K562 (cell line): ENCODE results near the gene CHAF1A. TPM values are rescaled to one million over a fixed set of nuclear protein-coding genes. Genes with fewer than 3 reads are reported as not detected.

Experiments
- GABPB2 ChIP-seq: fragments of 250-450 bp; sonication (Bioruptor Pico); conservative IDR thresholded peaks from 2 replicates; pipeline ENCODE4 v1.5.1; 2021; ENCODE audit warnings: mild to moderate bottlenecking
- MCM3 ChIP-seq: fragments of 450-650 bp; IDR thresholded peaks from 2 replicates; pipeline ENCODE4 v1.6.1; 2016
- NFIX ChIP-seq: fragments of 250-450 bp; sonication (Bioruptor Pico); IDR thresholded peaks from 2 replicates; pipeline ENCODE4 v1.4.0; 2020; ENCODE audit warnings: low read depth, mild to moderate bottlenecking, moderate library complexity
- NR2C2 ChIP-seq, 2 experiments: fragments of 200-800 bp in 1 of 2; sonication (Bioruptor generic) in 1 of 2; sonication (generic) in 1 of 2; formaldehyde crosslinking in 1 of 2; IDR thresholded peaks; 2 replicates each; pipeline versions ENCODE4 v1.6.1 to v1.8.0; 2016 to 2022; ENCODE audit warnings: mild to moderate bottlenecking in 1 of 2, missing compliant biosample characterization in 1 of 2, missing genetic modification characterization in 1 of 2, missing genetic modification reagents in 1 of 2
- ZFX ChIP-seq: sonication (generic); formaldehyde crosslinking; IDR thresholded peaks from 2 replicates; pipeline ENCODE4 v1.8.0; 2022; ENCODE audit warnings: mild to moderate bottlenecking, missing genetic modification reagents, moderate library complexity
- ZNF124 ChIP-seq: sonication (generic); formaldehyde crosslinking; IDR thresholded peaks from 2 replicates; pipeline ENCODE4 v1.8.1; 2022; ENCODE audit warnings: missing genetic modification reagents
- ZNF212 ChIP-seq: fragments of 450-650 bp; formaldehyde crosslinking; IDR thresholded peaks from 2 replicates; pipeline ENCODE4 v1.4.0; 2020; ENCODE audit warnings: mild to moderate bottlenecking
- ZNF589 ChIP-seq: fragments of 200-800 bp; sonication (Bioruptor generic); IDR thresholded peaks from 2 replicates; pipeline ENCODE4 v1.6.1; 2016; ENCODE audit warnings: low read depth, missing genetic modification characterization, missing compliant biosample characterization
- polyA plus RNA-seq, 8 experiments: library from polyadenylated mRNA; depleted of rRNA in 4 of 8; stranded (reverse) in 5 of 8; unstranded in 3 of 8; fragments of >200 nt; fragmentation: Nextera tagmentation in 2 of 8; fragmentation: Illumina TruSeq in 1 of 8; extraction: Ambion mirVana in 2 of 8; extraction: Trizol in 1 of 8; gene quantifications; 2 replicates each; pipeline versions ENCODE4 v1.2.1 to v1.2.3, GENCODE V29; 2011 to 2014; ENCODE audit warnings: inconsistent platforms in 1 of 8, missing spikeins in 1 of 8
- total RNA-seq, 7 experiments: library from RNA; depleted of rRNA in 6 of 7; stranded (reverse); fragments of >200 nt in 6 of 7; fragmentation: Illumina TruSeq in 2 of 7; extraction: Trizol in 2 of 7; gene quantifications; 2 replicates each; pipeline versions ENCODE4 v1.2.1 to v1.2.3, GENCODE V29; 2011 to 2021; ENCODE audit warnings: low replicate concordance in 1 of 7
- TF ChIP-seq, protein P1 (sequence below): fragments of 250-450 bp; sonication (Bioruptor Pico); IDR thresholded peaks from 2 replicates; pipeline ENCODE4 v1.4.0; 2020; ENCODE audit warnings: mild to moderate bottlenecking, moderate library complexity, borderline replicate concordance
- TF ChIP-seq, protein P2 (sequence below): fragments of 450-650 bp; IDR thresholded peaks from 2 replicates; pipeline ENCODE4 v1.7.1; 2018; ENCODE audit warnings: mild to moderate bottlenecking, low read depth; ENCODE audit not compliant: partially characterized antibody
- TF ChIP-seq, protein P3 (sequence below), 3 experiments: fragments of 200-800 bp in 1 of 3; fragments of 250-450 bp in 1 of 3; fragments of 450-650 bp in 1 of 3; sonication (Bioruptor Pico) in 1 of 3; sonication (Bioruptor generic) in 1 of 3; formaldehyde crosslinking in 1 of 3; IDR thresholded peaks; 2 replicates each; pipeline versions ENCODE4 v1.6.1 to v1.8.0; 2016 to 2022; ENCODE audit warnings: mild to moderate bottlenecking in 2 of 3, missing genetic modification characterization in 2 of 3, missing compliant biosample characterization in 1 of 3, moderate library complexity in 1 of 3
- TF ChIP-seq, protein P4 (sequence below): fragments of 250-450 bp; sonication (Bioruptor Pico); IDR thresholded peaks from 2 replicates; pipeline ENCODE4 v1.8.0; 2021; ENCODE audit warnings: borderline replicate concordance, mild to moderate bottlenecking, moderate library complexity; ENCODE audit not compliant: poor library complexity, severe bottlenecking

CHAF1A gene
- total and polyA plus RNA-seq, 9 of the 15 experiments (the other 6 are each of a cell fraction or from before 2014, with no cell fraction given), result 1.6 to 86.9 (median 45.2) TPM

DNA sequence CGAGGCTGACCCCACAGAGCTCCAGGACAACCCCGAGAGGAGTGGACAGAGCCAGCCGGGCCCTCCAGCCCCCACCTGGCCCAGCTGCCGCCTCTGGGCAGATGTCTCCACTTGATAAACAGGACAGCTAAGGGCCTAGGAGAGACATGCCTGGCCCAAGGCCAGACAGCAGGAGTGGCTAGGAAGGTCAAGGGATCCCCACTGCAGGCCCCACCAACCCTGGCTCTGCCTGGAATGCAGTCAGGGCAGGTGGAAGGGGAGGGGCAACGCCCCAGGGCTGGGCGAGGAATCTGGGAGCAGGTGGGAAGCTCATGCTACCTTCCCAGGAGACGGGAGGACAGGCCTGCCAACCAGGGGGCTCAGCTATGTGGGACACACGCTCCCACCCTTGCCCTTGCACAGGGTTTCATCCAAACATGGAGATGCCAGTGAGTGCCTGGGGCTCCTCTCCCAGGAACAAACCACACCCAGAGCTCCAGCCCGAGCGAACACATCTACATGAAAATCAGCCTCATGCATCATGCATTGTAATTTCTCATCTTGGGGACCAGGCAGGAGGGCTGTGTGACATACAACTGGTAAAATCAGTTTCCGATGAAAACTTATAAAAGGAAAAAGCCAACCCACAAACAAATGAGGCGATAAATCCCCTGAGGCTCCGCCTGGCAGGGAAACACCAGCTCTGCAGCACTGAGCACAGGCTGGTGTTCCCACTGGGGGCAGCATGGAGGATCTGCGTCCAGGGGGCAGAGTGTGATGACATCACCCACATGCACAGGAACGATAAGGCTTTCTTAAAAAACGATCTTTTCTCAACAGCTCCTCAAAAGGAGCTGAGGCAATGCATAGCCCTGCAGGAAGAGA lies 27.0 kb upstream of the CHAF1A start (continued):
- TF ChIP-seq, protein P1, sequence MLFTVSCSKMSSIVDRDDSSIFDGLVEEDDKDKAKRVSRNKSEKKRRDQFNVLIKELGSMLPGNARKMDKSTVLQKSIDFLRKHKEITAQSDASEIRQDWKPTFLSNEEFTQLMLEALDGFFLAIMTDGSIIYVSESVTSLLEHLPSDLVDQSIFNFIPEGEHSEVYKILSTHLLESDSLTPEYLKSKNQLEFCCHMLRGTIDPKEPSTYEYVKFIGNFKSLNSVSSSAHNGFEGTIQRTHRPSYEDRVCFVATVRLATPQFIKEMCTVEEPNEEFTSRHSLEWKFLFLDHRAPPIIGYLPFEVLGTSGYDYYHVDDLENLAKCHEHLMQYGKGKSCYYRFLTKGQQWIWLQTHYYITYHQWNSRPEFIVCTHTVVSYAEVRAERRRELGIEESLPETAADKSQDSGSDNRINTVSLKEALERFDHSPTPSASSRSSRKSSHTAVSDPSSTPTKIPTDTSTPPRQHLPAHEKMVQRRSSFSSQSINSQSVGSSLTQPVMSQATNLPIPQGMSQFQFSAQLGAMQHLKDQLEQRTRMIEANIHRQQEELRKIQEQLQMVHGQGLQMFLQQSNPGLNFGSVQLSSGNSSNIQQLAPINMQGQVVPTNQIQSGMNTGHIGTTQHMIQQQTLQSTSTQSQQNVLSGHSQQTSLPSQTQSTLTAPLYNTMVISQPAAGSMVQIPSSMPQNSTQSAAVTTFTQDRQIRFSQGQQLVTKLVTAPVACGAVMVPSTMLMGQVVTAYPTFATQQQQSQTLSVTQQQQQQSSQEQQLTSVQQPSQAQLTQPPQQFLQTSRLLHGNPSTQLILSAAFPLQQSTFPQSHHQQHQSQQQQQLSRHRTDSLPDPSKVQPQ (CRISPR knock-in tag), result no peak
- TF ChIP-seq ZFX (no peak), NFIX (CRISPR knock-in tag) (no peak; the same call in 1 of the 2 replicates), MCM3 (no peak), ZNF589 (peak; percentile 87; the same call in 1 of the 2 replicates), NR2C2 (CRISPR knock-in tag; IDR thresholded peaks at IDR 0.05) (no peak; the same call in 1 of the 2 replicates), NR2C2 (tag; IDR thresholded peaks at IDR 0.05) (peak; percentile 70; the same call in 1 of the 2 replicates), GABPB2 (no peak), ZNF212 (no peak), ZNF124 (peak; percentile 64; the same call in 1 of the 2 replicates)
- TF ChIP-seq, protein P2, sequence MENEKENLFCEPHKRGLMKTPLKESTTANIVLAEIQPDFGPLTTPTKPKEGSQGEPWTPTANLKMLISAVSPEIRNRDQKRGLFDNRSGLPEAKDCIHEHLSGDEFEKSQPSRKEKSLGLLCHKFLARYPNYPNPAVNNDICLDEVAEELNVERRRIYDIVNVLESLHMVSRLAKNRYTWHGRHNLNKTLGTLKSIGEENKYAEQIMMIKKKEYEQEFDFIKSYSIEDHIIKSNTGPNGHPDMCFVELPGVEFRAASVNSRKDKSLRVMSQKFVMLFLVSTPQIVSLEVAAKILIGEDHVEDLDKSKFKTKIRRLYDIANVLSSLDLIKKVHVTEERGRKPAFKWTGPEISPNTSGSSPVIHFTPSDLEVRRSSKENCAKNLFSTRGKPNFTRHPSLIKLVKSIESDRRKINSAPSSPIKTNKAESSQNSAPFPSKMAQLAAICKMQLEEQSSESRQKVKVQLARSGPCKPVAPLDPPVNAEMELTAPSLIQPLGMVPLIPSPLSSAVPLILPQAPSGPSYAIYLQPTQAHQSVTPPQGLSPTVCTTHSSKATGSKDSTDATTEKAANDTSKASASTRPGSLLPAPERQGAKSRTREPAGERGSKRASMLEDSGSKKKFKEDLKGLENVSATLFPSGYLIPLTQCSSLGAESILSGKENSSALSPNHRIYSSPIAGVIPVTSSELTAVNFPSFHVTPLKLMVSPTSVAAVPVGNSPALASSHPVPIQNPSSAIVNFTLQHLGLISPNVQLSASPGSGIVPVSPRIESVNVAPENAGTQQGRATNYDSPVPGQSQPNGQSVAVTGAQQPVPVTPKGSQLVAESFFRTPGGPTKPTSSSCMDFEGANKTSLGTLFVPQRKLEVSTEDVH, result peak; percentile 56
- TF ChIP-seq, protein P3, sequence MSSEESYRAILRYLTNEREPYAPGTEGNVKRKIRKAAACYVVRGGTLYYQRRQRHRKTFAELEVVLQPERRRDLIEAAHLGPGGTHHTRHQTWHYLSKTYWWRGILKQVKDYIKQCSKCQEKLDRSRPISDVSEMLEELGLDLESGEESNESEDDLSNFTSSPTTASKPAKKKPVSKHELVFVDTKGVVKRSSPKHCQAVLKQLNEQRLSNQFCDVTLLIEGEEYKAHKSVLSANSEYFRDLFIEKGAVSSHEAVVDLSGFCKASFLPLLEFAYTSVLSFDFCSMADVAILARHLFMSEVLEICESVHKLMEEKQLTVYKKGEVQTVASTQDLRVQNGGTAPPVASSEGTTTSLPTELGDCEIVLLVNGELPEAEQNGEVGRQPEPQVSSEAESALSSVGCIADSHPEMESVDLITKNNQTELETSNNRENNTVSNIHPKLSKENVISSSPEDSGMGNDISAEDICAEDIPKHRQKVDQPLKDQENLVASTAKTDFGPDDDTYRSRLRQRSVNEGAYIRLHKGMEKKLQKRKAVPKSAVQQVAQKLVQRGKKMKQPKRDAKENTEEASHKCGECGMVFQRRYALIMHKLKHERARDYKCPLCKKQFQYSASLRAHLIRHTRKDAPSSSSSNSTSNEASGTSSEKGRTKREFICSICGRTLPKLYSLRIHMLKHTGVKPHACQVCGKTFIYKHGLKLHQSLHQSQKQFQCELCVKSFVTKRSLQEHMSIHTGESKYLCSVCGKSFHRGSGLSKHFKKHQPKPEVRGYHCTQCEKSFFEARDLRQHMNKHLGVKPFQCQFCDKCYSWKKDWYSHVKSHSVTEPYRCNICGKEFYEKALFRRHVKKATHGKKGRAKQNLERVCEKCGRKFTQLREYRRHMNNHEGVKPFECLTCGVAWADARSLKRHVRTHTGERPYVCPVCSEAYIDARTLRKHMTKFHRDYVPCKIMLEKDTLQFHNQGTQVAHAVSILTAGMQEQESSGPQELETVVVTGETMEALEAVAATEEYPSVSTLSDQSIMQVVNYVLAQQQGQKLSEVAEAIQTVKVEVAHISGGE (CRISPR knock-in tag; IDR thresholded peaks at IDR 0.05), result peak in 1 of 3 experiments; percentile 68; a peak in 2 of 6 replicates
- TF ChIP-seq, protein P4, sequence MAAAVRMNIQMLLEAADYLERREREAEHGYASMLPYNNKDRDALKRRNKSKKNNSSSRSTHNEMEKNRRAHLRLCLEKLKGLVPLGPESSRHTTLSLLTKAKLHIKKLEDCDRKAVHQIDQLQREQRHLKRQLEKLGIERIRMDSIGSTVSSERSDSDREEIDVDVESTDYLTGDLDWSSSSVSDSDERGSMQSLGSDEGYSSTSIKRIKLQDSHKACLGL, result no peak
